A549 (cell line): ENCODE data around the gene TNNC1. TPM values are rescaled to one million over a fixed set of nuclear protein-coding genes. Genes with fewer than 3 reads are reported as not detected.

Experiments used
- ATAC-seq, 2 experiments: fragments of 200-7000 bp in 1 of 2; fragments of >200 bp in 1 of 2; cut with Nextera tagmentation in 1 of 2; cut with Tn5 transposase in 1 of 2; 3 replicates each; pipeline versions ENCODE4 v1.8.0 to v1.9.1; 2018 to 2020; ENCODE audit warnings: mild to moderate bottlenecking in 1 of 2, moderate library complexity in 1 of 2
- CTCF ChIA-PET: fragments of 300-600 bp; sonication (Branson Sonifier 250); formaldehyde crosslinking; extraction: SDS; loops from one replicate; lab custom pipeline; 2021; ENCODE audit warnings: antibody characterized with exemption, inconsistent platforms; lab: Yijun Ruan, JAX
- POLR2A ChIA-PET: fragments of 350-600 bp; formaldehyde crosslinking; extraction: SDS; loops from one replicate; lab custom pipeline; 2021; ENCODE audit warnings: antibody characterized with exemption, inconsistent platforms; lab: Yijun Ruan, JAX
- DNase-seq, 2 experiments: peaks; one replicate each; pipeline versions ENCODE4 v3.0.0 to v3.0.0-alpha.2; 2011 to 2016; ENCODE audit warnings: low read depth in 1 of 2, low spot score in 1 of 2
- FAIRE-seq: peaks from 2 replicates; lab custom pipeline; 2011; peaks lifted over from hg19 to GRCh38; lab: Jason Lieb, UNC
- H3K27ac ChIP-seq, 2 experiments: fragments of >200 bp; sonication (Bioruptor Twin); formaldehyde crosslinking; 3 replicates each; pipeline ENCODE4 v1.5.1; 2016 to 2017
- H3K4me1 ChIP-seq: fragments of >200 bp; sonication (Bioruptor Twin); formaldehyde crosslinking; 3 replicates; pipeline ENCODE4 v1.6.1; 2016
- H3K4me2 ChIP-seq: fragments of >200 bp; sonication (Bioruptor Twin); formaldehyde crosslinking; 3 replicates; pipeline ENCODE4 v1.6.1; 2016
- H3K4me3 ChIP-seq: fragments of >200 bp; sonication (Bioruptor Twin); formaldehyde crosslinking; 3 replicates; pipeline ENCODE4 v1.5.1; 2016
- H3K9me3 ChIP-seq: fragments of >200 bp; sonication (Bioruptor Twin); formaldehyde crosslinking; 3 replicates; pipeline ENCODE4 v1.6.1; 2016
- ATOH8 ChIP-seq: fragments of 250-450 bp; sonication (Bioruptor Pico); IDR thresholded peaks from 2 replicates; pipeline ENCODE4 v1.5.0; 2020; ENCODE audit warnings: low read depth, mild to moderate bottlenecking, moderate library complexity
- CBX2 ChIP-seq: fragments of 200-600 bp; sonication (generic); IDR thresholded peaks from 2 replicates; pipeline ENCODE4 v1.6.1; 2016; ENCODE audit warnings: low read depth, mild to moderate bottlenecking, borderline replicate concordance
- CBX8 ChIP-seq: fragments of 200-600 bp; sonication (generic); IDR thresholded peaks from 2 replicates; pipeline ENCODE4 v1.6.1; 2016
- CHD4 ChIP-seq: fragments of 200-600 bp; sonication (generic); IDR thresholded peaks from 2 replicates; pipeline ENCODE4 v1.6.1; 2016; ENCODE audit warnings: antibody characterized with exemption, mild to moderate bottlenecking, borderline replicate concordance
- E2F6 ChIP-seq: IDR thresholded peaks from 2 replicates; pipeline ENCODE4 v1.6.1; 2012; ENCODE audit warnings: low read depth, borderline replicate concordance
- ELK1 ChIP-seq: fragments of 150-350 bp; IDR thresholded peaks from 2 replicates; pipeline ENCODE4 v1.6.1; 2014; ENCODE audit warnings: low read depth, mild to moderate bottlenecking, low read length
- FOSB ChIP-seq: fragments of 250-450 bp; sonication (Bioruptor Pico); IDR thresholded peaks from 2 replicates; pipeline ENCODE4 v1.5.0; 2020; ENCODE audit warnings: mild to moderate bottlenecking, moderate library complexity
- FOSL2 ChIP-seq, 2 experiments: fragments of 450-650 bp in 1 of 2; fragments of >200 bp in 1 of 2; sonication (Bioruptor Twin) in 1 of 2; formaldehyde crosslinking; IDR thresholded peaks; 2 replicates each; pipeline versions ENCODE4 v1.5.0 to v1.6.1; 2016 to 2020; ENCODE audit warnings: mild to moderate bottlenecking in 1 of 2, moderate library complexity in 1 of 2
- JUN ChIP-seq, 2 experiments: fragments of >200 bp; sonication (Bioruptor Twin); formaldehyde crosslinking; IDR thresholded peaks; 2 replicates in 1 of 2; 3 replicates in 1 of 2; pipeline ENCODE4 v1.6.1; 2016 to 2017
- KDM1A ChIP-seq: fragments of 200-600 bp; sonication (generic); IDR thresholded peaks from 2 replicates; pipeline ENCODE4 v1.6.1; 2016; ENCODE audit warnings: low read depth, mild to moderate bottlenecking
- KDM5A ChIP-seq: fragments of 200-600 bp; sonication (generic); IDR thresholded peaks from 2 replicates; pipeline ENCODE4 v1.6.1; 2016; ENCODE audit warnings: antibody characterized with exemption, mild to moderate bottlenecking
- MAZ ChIP-seq: fragments of 150-350 bp; IDR thresholded peaks from 2 replicates; pipeline ENCODE4 v1.6.1; 2014; ENCODE audit warnings: antibody characterized with exemption, low read depth, low read length, borderline replicate concordance
- PHF8 ChIP-seq: fragments of 200-600 bp; sonication (generic); IDR thresholded peaks from 2 replicates; pipeline ENCODE4 v1.6.1; 2016; ENCODE audit warnings: low read depth, mild to moderate bottlenecking, antibody characterized with exemption, moderate library complexity, borderline replicate concordance
- POLR2A ChIP-seq: IDR thresholded peaks from 2 replicates; pipeline ENCODE4 v1.6.1; 2012; ENCODE audit warnings: mild to moderate bottlenecking, low read length
- POLR2AphosphoS2 ChIP-seq: conservative IDR thresholded peaks from 2 replicates; pipeline ENCODE4 v1.6.1; 2012; ENCODE audit warnings: low read length, improper control_type of control experiment, inconsistent platforms
- REST ChIP-seq: fragments of 200-600 bp; sonication (generic); IDR thresholded peaks from 2 replicates; pipeline ENCODE4 v1.6.1; 2016; ENCODE audit warnings: antibody characterized with exemption, mild to moderate bottlenecking, moderate library complexity
- SMC3 ChIP-seq: fragments of >200 bp; sonication (Bioruptor Twin); formaldehyde crosslinking; IDR thresholded peaks from 3 replicates; pipeline ENCODE4 v1.6.1; 2018; ENCODE audit warnings: inconsistent platforms
- SREBF2 ChIP-seq: fragments of 450-650 bp; IDR thresholded peaks from 2 replicates; pipeline ENCODE4 v1.6.1; 2014; ENCODE audit warnings: mild to moderate bottlenecking, moderate library complexity
- TFCP2L1 ChIP-seq: fragments of 250-450 bp; sonication (Bioruptor Pico); IDR thresholded peaks from 2 replicates; pipeline ENCODE4 v1.5.0; 2021; ENCODE audit warnings: mild to moderate bottlenecking
- TP53 ChIP-seq: fragments of 250-450 bp; sonication (Bioruptor Pico); IDR thresholded peaks from 2 replicates; pipeline ENCODE4 v1.5.0; 2021; ENCODE audit warnings: mild to moderate bottlenecking, moderate library complexity
- ZC3H11A ChIP-seq: fragments of 450-650 bp; IDR thresholded peaks from 2 replicates; pipeline ENCODE4 v1.6.1; 2014; ENCODE audit warnings: antibody characterized with exemption, mild to moderate bottlenecking
- ZFP36 ChIP-seq: fragments of 450-650 bp; IDR thresholded peaks from 2 replicates; pipeline ENCODE4 v1.6.1; 2014; ENCODE audit warnings: borderline replicate concordance; ENCODE audit not compliant: partially characterized antibody
- ZSCAN20 ChIP-seq: fragments of 250-450 bp; sonication (Bioruptor Pico); IDR thresholded peaks from 2 replicates; pipeline ENCODE4 v1.8.0; 2022; ENCODE audit warnings: mild to moderate bottlenecking, moderate library complexity
- WGBS: methylation state at CpG from one replicate; pipeline ENCODE4 v1.1.6; 2017; ENCODE audit errors: missing lambda C conversion rate; 5-methylcytosine and 5-hydroxymethylcytosine counted together
- polyA plus RNA-seq, 4 experiments: library from polyadenylated mRNA; depleted of rRNA in 3 of 4; stranded (reverse); fragments of >200 nt; fragmentation: RNase III in 1 of 4; extraction: RNeasy Plus Mini Kit Qiagen cat#74134 plus additional on column Dnase treatment in 1 of 4; gene quantifications; 2 replicates in 3 of 4; 3 replicates in 1 of 4; pipeline ENCODE4 v1.2.3, GENCODE V29; 2011 to 2017

TNNC1 gene
- polyA plus RNA-seq, 2 of the 4 experiments (the other 2 are of a cell fraction) = 2.6 to 4.5 TPM

- DNase-seq = no peak
- 64% methylated on average over 4 of the region's 4 CpGs for WGBS
- POLR2A ChIA-PET = no interaction called here
- no peak for TF ChIP-seq POLR2A
- no peak for TF ChIP-seq REST
- TF ChIP-seq ATOH8 = no peak
- TF ChIP-seq JUN (IDR thresholded peaks at IDR 0.05) = no peak
- no peak for TF ChIP-seq KDM1A
- no peak for TF ChIP-seq KDM5A
- no peak for TF ChIP-seq MAZ
- TF ChIP-seq, all 56 proteins: peak for 0
- no peak for ATAC-seq
- Histone ChIP-seq H3K4me1 (no peaks in the 10 kb centered on the region), H3K4me3 (no peak overlapping the region), H3K9me3 (no peaks in the 10 kb centered on the region), H3K27ac (no peak overlapping the region), H3K4me2 (no peak overlapping the region)
- no peak for FAIRE-seq
- CTCF ChIA-PET = interaction anchor here (0.6 to 20.8 kb wide), 5 partner anchors 15 to 431 kb away, joined by 3 to 351 read pairs (median 3); partner anchors contain the start of genes SEMA3G and TNNC1
Measured at GRCh38 chr3:52432691-52433141, 21.1 kb downstream of the TNNC1 start.

GRCh38 chr3:52432225-52432624 is 21.6 kb downstream of the TNNC1 start:
- Histone ChIP-seq H3K27ac (no peak overlapping the region), H3K4me2 (no peak overlapping the region), H3K9me3 (no peaks in the 10 kb centered on the region), H3K4me1 (no peaks in the 10 kb centered on the region), H3K4me3 (no peak overlapping the region)
- DNase-seq (no peak), FAIRE-seq (no peak), ATAC-seq (no peak)
- TF ChIP-seq TFCP2L1 (CRISPR knock-in tag) = no peak
- no peak for TF ChIP-seq CBX2
- TF ChIP-seq FOSB (CRISPR knock-in tag) = no peak
- no peak for TF ChIP-seq CBX8
- no peak for TF ChIP-seq SMC3
- no peak for TF ChIP-seq E2F6
- TF ChIP-seq ZFP36 = no peak
- ChIA-PET POLR2A (no interaction called here), CTCF (interaction anchor here (0.6 to 20.8 kb wide), 4 partner anchors 15 to 213 kb away, joined by 3 to 351 read pairs (median 7); partner anchors contain the start of genes SEMA3G and TNNC1)
- WGBS = 51% methylated on average over 6 of the region's 6 CpGs

- no peak overlapping the region for H3K4me3 ChIP-seq
- POLR2A ChIA-PET = no interaction called here
- TF ChIP-seq TP53 (CRISPR knock-in tag) (no peak), FOSL2 (IDR thresholded peaks at IDR 0.05) (no peak), FOSL2 (CRISPR knock-in tag; IDR thresholded peaks at IDR 0.05) (no peak), ZC3H11A (no peak), POLR2AphosphoS2 (no peak), CBX2 (no peak), CHD4 (no peak), ZSCAN20 (CRISPR knock-in tag) (no peak), SREBF2 (no peak), ELK1 (no peak), PHF8 (no peak)
Measured at GRCh38 chr3:52431459-52432223, 22.2 kb downstream of the TNNC1 start.

More at GRCh38 chr3:52431459-52432223, 22.2 kb downstream of the TNNC1 start:
- DNase-seq (no peak), FAIRE-seq (no peak), ATAC-seq (no peak)
- Histone ChIP-seq H3K4me1 (no peaks in the 10 kb centered on the region), H3K27ac (no peak overlapping the region), H3K4me2 (no peak overlapping the region), H3K9me3 (no peaks in the 10 kb centered on the region)
- WGBS = 61% methylated on average over 10 of the region's 10 CpGs
- CTCF ChIA-PET = interaction anchor here (1.4 to 20.8 kb wide), 3 partner anchors 16 to 92 kb away, joined by 4 to 351 read pairs (median 10); partner anchors contain the start of genes SEMA3G and TNNC1
